ENCODE results near the gene PARN.

The PARN gene

DNA sequence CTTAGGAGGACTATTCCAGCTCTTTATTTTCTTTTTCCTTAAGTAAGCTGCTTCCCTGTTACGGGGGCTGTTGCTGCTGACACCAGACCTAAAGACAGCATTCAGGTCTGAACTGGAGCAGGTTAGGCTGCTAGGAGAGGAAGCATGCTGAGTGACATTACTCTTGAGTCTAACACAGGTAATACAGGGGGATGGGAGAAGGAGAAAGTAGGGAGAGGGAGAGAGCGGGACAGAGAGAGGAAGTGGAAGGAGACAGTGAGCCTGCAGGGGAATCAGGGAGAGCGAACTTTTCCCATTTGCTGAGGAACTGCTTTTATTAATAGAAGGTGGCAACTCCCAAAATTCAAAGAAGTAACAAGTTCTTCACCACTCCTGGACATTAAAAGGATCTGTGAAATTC is 130.9 kb downstream of the PARN start:
- no peak for DNase-seq (ENCODE audit: low read depth in 2 of 2)

DNA sequence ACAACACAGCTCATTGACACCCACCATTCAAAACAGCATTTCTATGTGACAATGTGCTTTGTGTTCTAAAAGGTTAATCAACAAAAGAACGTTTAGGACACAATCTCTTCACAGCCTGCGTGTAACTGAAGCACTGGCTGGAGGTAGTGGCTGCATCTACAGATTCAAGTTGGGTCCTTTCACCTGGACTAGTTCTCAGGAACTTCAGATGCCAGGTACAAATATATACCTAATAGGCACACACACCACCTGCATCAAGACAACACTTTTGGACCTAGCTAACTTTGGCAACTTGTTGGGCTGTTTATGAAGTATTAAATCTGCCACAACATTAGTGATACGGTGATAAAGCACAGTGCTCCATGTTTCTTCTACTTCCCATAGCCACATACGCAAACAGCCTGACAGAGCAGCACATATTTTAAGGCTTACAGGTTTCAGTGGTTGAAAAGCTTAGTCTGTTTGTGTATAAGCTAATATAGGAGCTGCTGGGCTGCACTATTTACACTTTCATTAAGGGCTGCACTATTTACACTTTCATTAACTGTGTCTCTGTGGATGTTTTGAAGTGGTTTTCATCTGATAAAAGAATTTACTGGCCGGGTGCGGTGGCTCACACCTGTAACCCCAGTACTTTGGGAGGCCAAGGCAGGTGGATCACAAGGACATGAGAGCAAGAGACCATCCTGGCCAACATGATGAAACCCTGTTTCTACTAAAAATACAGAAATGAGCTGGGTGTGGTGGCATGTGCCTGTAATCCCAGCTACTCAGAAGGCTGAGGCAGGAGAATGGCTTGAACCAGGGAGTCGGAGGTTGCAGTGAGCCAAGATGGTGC is 132.6 kb downstream of the PARN start:
- no peak for DNase-seq (ENCODE audit: low read depth in 2 of 2)

DNA sequence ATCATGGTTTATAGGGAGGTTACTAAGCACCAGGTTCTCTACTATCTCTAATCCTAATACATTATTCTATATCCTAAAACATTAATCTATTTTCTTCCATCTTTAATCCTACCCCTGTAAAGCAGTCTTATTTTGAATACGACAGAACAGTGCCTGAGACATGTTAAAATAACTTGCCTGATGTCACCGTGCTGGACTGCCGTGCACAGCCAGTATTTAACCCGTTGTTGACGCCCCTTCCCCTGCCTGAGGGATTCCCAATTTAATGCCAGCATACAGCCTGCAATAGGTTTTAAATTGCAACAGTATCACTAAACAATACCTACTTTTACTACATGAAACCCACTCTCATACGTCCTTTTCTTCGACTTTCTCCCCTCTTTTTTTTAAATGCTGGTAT is 133.3 kb downstream of the PARN start:
- no peak for DNase-seq (ENCODE audit: low read depth in 2 of 2)

DNA sequence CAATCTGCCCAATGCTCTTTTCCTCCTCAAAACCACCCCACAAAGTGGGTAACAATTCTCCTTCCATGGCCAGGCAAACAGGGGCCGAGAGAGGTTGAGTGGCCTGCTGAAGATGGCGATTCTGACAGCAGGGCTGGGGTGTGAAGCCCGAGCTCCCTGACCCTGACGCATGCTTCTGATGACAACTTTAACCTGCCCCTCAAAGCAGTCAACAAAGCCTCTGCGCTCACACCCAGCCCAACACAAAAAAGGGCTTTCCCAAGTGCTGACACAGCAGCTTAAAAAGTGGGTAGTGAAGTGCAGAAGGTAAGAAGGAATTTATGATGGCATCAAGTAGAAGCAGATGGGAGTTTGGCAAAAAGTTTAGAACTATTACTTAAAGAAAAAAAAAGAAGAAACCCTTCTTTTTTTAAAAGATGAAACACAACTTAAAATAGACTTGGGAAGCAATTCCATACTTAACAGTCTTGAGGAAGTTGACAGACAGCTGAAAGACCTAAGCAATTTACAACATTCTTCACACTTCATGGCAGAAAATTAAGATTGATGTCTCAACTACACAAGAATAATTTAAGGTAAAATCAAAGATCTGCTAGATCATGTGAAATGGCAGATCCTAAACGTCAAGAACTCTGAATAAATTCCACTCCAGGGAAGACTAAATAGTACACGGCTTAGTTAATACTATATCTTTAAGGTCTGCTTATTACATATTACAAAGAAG is 133.9 kb downstream of the PARN start:
- no peak for DNase-seq (ENCODE audit: low read depth in 2 of 2)

DNA sequence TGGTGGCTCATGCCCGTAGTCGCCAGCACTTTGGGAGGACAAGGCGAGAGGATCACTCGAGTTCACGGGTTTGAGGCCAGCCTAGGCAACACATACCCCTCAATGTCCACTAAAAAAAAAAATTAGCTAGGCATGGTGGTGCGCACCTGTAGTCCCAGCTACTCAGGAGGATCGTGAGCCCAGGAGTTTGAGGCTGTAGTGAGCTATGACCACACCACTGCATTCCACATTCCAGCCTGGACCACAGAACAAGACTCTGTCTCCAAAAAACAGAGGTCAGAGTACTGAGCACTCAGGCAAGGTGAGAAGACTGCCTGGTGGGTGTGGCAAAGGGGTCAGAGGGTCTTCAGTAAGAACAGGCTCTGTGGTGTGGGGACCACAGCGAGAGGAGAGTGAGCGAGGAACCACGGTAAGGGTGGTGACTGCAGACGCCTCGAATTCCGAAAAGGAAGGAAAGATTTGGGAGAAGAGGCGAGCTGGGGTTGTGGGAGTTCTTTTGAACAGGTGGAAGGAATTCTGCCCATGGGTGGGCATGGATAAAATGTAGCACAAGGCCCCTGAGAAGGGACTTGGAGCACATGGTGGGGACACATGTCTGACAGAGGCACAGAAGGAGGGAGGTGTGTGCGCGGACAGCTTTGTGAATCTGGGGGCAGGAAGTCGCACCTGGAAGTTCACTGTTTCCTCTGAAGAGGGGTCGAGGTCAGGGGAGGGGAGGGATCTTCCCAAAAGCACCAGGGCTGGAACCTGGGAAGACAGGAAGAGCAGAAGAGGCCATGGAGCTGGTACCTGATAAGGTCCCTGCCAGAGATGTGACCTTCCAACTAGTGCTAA is 134.6 kb downstream of the PARN start:
- DNase-seq (ENCODE audit: low read depth in 2 of 2), result no peak

DNA sequence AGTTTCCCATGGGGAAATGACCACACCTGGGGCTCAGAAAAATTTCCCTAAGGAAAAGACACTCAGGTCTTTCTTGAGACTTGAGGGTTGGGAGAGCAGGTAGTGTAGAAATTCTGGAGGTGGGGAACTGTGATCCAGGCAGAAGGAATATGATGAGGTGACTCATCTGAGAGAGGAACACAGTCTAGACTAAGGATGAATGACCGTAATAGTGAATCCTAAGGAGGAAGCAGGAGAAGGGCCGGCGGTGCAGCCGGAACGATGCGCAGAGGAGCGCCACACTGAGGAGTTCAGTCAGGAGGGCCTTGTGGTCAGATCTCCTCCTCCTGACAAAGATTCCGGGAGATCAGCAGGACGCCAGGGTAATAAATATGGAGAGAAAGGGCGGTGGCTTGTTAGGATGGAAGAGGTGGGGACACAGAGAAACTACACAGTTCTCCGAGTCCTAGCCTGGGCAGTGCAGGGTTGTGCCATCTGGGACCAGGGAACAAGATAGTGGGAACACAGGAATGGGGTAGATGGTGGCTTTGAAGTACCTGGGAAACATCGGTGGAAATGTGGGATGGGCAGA is 135.6 kb downstream of the PARN start:
- no peak for DNase-seq (ENCODE audit: low read depth in 2 of 2)

DNA sequence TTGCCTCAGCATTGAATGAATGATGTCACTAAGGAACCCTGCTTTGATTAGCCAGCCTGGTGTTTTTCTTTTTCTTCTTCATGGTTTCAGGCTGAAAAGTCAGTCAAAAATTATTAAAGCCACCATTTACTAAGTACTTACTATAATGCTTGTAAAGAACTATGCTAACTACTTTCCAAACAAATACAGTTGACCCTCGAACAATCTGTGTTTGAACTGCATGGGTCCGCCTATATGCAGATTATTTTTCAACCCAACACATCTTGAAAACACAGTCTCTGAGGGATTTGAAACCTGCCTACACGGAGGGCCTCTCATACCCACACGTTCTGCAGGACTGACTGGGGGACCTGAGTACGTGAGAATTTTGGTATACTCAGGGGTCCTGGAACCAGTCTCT is 136.3 kb downstream of the PARN start:
- DNase-seq (ENCODE audit: low read depth in 2 of 2), result no peak

DNA sequence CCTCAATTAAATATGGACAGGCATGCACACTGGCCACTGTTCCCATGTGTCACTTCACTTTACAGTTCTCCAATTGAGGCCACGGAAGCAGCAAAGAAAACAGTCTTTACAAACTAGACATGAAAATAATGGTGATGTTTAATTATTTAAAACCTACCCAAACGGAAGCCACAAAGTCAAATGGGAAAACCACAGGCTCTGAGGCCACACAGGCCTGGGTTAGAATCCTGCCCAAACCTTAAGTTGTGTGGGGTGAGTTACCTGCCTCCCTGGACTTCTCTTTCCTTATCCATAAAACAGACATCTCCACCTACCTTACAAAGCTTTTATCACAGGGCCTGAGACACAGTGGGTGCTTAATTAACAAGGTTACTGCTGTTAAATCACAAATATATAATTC is 137.4 kb downstream of the PARN start:
- no peak for DNase-seq (ENCODE audit: low read depth in 2 of 2)

DNA sequence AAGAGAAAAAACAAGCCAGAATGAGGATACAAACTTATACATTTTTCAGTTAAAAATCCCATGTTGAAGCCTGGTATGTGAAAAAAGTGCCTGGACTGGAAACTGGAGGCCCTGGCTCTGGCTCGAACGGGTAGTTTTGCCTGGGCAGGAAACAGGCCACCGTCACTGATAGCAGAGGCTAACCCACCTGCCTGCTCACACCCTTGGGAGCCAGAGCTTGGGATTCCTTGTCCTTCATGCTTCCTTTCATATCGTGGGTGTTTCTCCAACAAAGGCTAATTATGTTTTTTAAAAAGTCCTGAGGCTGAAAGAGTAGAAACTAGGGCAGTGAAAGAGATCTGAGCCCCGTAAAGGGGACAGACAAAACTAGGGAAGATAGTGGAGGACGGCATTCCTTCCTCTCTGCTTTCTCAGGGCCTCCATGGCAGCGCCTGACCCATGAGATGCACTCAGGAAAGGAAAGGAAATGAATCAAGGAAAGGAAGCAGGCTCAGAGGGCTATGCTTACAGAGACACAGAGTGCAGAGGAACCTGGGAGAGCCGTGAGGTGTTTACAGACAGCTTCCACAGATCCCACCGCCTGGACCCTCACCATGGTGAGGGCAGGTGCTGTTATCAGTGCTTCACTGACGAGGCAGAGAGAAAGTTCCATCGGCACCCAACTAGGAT is 138.1 kb downstream of the PARN start:
- no peak for DNase-seq (ENCODE audit: low read depth in 2 of 2)

DNA sequence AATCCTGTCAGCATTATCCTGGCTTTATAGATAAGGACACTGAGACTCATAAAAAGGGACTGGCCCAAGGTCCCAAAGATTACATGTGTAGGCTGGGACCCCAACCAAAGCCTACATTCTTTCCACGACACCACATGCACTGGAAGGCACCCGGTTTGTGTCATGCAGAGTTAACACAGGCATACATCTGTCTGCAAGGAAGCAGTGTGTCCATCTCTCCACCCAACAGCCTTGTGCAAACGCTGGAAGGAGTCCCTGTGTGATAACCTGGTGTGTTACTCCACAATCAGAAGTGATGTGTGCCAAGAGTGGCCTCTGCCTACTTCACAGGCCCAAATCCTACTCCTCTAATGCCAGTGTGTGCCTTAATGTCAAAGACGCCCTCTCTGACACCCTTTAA is 139.8 kb downstream of the PARN start:
- no peak for DNase-seq (ENCODE audit: low read depth in 2 of 2)

DNA sequence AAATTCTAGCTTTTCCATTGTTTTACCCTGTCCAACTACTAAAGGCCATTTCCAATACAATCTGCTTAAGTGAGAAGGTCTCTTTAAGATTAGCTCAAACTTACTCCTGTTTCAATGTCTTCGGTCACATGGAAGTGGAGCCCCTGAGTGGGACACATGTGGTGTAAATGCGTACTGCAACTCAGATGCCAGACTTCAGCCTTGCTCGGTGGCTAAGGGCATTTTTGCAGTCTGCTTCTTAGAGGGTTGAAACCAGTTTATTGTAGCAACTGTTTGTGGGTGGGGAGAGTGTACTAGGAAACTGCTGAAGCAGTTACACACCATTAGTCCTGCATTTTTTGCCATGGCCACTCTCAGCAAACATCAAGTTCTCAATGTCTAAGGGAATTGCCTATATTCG is 140.6 kb downstream of the PARN start:
- DNase-seq (ENCODE audit: low read depth in 2 of 2), result no peak

DNA sequence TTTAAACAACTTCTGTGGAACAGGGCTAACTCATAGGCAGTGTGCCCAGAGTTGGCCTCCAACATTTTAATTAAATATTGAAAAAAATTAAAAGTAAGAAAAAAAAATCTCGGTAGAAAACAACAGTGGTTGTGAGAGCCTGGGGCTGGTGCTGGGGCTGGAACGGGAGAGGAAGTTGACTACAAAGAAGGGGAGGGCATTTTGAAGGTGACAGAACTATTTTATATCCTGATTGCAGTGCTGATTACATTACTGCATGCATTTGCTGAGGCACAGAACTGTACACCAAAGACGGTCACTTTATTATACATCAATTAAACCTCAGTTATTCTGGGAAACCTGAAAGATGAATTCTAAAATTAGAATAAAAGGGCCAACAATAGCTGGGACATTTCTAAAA is 142.5 kb downstream of the PARN start:
- no peak for DNase-seq (ENCODE audit: low read depth in 2 of 2)

DNA sequence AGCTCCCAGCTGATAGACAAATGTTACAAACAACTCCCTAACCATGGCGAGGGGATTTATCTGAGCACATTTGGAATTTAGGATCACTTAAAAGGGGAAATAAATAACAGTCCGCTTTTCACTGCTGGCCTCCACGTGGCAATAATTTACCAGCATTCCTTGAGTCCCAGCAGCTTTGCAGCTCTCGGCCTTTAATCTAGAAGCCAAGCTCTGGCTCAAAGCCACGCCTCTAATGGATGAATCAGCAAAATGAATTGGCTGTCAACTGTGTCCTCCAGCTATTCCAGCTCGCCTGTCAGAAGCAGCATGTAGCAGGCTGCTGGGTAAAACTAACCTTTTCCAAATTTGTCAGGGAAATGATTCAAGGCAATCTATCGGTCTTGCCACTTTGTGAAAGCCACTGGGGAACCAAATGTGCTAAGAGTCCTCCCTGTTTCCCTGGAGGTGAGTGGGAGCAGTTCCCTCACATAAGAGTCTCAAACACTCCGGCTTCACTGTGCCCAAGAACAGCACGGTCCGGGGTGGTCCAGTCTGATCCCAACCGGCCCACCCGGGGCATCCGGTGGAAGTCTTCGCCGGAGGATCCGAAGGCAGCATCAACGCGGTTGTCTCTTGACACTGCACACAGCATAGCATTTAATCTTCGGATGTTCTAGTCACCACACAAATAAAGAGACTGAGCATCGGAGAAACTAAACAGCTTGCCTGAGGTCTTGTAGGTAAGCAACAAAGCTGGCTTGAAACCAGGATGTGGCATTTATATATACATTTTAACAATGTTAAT is 143.3 kb downstream of the PARN start:
- DNase-seq (ENCODE audit: low read depth in 2 of 2), result no peak

DNA sequence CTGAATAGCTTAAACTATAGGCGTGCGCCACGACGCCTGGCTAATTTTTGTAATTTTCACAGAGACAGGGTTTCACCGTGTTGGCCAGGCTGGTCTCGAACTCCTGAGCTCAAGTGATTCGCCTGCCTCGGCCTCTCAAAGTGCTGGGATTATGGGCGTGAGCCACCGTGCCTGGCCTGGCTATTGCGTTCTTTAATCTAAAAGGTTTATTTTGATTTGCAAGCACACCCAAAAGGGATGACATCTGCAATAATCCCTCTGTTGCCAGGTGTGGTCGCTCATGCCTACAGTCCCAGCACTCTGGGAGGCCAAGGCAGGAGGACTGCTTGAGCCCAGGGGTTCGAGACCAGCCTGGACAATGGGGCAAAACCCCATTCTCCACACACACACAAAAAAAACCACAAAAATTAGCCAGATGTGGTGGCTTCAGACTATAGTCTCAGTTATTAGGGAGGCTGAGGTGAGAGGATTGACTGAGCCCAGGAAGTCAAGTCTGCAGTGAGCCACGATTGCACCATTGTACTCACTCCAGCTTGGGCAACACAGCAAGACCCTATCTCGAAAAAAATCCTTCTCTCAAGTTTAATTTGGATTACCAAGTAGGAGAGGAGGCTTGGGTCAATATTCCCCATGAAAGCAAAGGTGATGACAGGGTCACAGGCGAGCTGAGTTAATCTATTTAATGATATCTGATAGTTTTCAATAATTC is 144.1 kb downstream of the PARN start:
- no peak for DNase-seq (ENCODE audit: low read depth in 2 of 2)

DNA sequence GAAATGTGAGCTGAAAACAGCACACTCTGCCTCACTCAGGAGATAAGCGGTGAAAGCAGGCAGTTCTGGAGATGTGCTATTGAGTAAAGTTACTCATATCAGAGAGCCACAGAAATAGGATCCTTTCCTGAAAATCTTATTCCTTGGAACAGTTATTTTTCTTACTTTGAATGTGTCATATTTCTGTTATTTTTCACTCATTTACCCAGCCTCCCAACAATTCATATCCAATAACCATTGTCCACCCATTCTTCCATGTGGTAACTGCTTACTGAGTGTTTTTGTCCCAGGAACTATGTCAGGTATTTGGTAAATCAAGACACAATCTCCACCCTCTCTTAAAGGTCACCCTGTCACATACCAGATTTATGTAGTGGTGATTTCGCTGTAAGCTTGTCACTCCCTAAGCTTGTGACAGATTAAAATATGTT is 144.9 kb downstream of the PARN start:
- no peak for DNase-seq (ENCODE audit: low read depth in 2 of 2)

DNA sequence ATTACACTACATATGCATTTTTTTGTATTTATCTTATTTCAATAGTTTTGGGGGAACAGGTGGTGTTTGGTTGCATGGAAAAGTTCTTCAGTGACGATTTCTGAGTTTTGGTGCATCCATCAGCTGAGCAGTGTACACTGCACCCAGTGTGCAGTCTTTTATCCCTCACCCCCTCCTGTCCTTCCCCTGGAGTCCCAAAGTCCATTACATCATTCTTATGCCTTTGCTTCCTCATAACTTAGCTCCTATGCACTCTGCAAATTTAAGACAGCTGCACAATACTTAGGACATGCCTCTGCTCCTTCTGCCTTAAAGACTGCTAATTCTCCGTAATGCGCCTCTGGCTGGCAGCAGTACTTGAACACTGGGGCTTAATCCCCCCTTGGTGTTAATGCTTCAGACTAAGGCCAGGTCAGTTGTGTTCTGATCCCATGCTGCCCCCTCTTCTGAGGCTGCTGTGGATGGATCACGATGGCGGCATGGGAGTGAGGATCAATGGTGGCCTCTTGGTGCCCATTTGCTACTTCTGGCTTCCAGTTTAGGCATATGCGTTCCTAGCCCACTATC is 146.2 kb downstream of the PARN start:
- DNase-seq (ENCODE audit: low read depth in 2 of 2), result no peak

DNA sequence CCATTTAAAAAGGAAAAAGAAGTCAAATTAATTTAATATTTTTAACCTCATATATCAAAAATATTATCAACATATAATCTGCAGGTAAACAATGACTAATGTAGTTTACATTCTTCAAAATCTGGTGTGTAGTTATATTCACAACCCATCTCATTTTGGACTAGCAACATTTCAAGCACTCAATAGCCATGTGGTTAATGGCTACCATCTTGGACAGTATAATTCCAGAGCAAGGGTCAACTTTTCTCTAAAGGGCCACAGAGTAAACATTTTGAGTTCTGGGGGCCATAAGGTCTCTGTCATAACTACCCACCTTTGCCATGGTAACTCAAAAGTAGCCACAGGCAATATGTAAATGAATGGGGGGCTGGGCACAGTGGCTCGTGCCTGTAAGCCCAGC is 153.9 kb downstream of the PARN start:
- DNase-seq (ENCODE audit: low read depth in 2 of 2), result no peak

DNA sequence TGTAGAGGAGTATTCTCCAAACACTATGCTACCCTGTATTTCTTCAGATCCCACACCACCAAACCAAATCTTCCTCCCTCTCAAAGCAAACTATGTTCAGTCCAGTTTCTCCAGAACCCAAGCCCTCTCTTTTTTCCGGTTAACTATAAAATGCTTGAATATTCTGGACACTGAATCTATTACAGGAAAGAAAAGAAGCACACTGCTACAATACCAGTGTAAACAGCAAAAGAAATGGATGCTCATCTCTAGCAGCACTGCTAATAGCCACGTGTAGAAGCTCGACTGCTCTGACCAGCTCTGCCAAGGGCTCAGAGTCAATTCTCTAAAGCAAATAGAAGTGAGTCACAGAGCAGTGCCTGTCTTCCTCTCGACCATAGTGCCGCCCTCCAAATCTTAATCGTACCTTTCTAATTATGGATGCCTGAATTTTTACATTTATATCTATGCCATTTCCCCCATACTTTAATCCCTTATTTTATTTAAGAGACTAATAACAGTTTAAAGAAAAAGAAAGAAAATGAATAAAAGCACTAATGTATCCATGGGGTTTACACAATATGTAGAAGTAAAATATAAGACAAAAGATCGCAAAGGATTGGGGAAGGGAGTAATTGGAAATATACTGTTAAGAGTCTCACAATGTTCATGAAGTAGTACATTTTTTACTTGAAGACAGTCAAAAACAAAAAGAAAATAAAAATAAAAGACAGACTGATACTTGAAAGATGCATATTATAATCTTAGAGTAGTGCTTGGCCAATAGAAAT is 154.5 kb downstream of the PARN start:
- no peak for DNase-seq (ENCODE audit: low read depth in 2 of 2)

DNA sequence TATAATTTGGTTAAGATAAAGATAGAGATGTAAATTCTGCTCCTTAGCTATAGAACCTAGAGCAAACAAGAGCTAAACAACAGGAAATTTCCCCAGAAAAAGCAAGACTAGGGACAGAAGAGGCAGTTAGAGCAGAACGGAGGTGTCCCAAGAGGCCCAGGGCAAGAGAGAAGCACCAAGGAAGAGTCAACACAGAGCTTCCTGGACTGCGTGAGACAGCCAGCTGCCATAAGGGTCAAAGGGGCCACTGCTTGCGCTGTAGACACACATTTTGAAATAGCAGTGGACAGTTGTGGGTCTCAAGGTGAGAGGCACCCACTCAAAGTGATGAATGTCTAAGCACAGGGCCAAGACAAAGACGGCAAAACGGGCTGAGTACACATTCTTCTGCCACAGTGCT is 156.6 kb downstream of the PARN start:
- no peak for DNase-seq (ENCODE audit: low read depth in 2 of 2)

Measured in stimulated activated CD8-positive, alpha-beta memory T cell treated with anti-CD3 and anti-CD28 coated beads, Interleukin-15, amount 100 ng/mL, for 4 hours (primary cell).